Left renal pelvis (tissue), 4 donors: ENCODE measurements around the gene SLC30A2. TPM values are rescaled to one million over a fixed set of nuclear protein-coding genes. Genes with fewer than 3 reads are reported as not detected.

ENCODE experiments used
- DNase-seq, 4 donors: peaks; one replicate each; pipeline ENCODE4 v3.0.0-alpha.2; 2013; ENCODE audit warnings: low read depth in 4 of 4, low spot score in 3 of 4
- polyA plus RNA-seq, 4 donors: library from polyadenylated mRNA; unstranded; fragments of 120-200 nt; gene quantifications; one replicate each; pipeline ENCODE4 v1.2.1, GENCODE V29; 2013; ENCODE audit not compliant: insufficient read length in 4 of 4

Gene SLC30A2
- polyA plus RNA-seq, 4 donors, result 0.37 to 5.3 (median 3.6) TPM

DNA sequence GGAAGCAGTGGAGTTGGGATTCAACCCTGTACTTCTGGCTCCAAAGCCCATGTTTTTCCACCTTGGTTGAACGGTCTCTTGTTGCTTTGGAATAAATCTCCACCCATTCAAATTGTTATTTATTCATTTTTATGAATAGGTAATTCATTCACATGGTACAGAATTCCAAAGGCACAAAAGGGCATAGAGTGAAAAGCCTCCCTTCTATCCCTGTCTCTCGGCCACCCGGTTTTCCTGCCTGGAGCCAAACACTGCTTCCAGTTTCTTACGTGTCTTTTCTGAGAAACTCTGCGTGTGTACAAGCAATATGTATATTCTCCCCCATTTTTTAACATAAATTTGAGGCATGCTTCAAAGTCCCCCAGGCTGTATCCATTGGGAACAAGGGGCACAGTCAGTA lies 20.4 kb downstream of the SLC30A2 start:
- DNase-seq, result no peak

DNA sequence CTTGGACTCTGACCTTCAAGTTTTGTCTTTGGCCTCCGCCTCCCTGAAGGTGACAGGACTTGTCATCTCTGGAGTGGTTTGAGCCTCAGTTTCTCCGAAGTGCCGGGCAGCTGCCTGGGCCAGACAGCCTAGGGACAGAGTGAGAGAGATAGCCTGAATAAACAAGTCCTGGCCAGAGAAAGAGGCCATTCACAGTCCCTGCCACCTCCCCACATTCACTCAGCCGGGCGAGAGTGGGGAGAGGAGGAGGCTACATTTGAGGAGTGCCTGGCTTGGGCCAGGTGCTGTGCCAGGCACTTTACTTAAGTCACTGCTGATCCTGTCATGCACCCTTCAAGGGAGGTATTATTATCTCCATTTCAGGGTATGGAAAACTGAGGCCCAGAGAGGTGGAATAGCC lies 20.9 kb downstream of the SLC30A2 start:
- DNase-seq, result no peak

DNA sequence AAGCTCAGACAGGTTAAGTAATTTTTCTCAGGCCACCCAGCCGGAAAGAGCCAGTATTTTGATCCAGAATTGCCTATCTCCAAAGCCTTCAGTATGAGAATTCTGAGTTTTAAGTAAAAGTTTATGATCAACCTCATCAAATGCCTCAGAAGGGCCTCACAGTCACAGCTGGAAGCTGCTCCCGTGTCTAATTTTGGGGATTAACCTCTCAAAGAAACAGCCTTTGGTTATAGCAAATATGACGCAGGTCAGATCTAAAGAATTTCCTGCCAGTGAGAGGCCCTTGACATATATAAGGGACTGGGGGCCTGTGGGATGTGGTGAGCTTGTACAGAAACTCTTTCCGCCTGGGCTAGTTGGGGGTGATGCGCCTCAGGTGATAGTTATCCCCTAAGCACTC lies 22.1 kb downstream of the SLC30A2 start:
- DNase-seq, result no peak

DNA sequence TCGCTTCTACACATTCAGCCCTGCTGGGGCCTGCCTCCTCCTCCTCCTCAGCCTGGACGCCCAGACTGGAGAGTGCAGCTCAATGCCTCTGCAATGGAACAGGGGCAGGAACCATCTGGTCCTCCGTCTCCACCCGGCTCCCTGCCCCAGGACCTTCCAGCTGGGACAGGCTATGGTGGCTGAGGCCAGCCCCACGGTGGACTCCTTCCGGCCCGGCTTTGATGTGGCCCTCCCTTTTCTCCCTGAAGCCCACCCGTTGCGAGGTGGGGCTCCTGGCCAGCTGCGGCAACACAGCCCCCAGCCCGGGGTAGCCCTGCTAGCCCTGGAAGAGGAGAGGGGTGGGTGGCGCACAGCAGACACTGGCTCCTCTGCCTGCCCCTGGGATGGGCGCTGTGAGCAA lies 22.9 kb downstream of the SLC30A2 start:
- DNase-seq, result no peak

DNA sequence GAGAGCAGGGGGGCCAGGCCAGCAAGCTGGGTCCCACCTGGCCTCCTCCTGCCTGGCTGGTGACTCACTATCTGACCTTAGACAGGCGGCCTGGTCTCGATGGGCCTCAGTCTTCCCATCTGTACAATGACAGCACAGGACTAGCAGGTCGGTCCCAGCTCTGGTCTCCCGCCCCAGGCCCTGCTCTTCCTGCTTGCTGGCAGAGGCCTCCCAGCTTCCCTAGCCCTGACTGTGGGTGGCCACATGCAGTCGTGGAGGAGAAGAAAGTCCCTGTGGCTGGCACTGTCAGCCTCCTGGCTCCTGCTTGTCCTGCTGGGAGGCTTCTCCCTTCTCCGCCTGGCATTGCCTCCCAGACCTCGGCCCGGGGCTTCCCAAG lies 23.5 kb downstream of the SLC30A2 start:
- no peak for DNase-seq

DNA sequence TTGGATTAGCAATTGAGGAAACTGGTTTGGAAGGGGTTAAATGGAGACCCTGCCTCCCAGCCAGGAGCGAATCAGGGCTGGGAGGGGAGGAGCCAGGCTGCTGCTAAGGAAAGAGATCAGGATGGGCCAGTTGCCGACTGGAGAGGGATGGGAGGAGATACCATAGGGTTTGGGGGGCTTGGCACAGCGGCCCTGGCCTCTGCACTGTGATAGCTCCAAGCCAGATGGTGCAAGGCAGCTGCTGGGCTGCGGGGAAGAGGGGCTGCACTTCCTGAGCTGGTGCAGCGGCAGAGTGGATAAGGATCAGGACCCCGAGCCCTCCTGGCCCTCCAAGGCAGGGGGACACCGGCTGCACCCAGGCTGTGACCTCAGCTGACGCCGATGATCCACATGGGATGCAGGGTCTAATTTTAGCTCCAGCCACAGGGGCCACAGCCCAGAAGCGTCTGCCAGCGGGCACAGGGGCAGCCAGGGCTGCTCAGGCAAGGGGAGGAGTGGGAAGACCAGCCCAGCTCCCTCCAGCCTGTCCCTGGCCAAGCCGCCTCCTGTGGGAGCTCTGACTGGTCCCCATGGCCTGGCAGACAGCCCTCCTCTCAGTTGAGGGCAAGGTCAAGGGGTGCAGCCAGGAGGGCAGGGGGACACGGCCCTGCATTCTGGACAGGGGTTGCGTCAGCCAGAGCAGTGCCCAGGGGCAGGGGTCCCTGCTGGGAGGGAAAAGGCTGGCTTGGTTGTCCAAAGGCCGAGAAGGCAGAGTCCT lies 24.1 kb downstream of the SLC30A2 start, which contains the start of gene EXTL1:
Gene EXTL1, plus strand, starts transcription at position 129 of the 757 bp plus-strand sequence. CDS start 872 bp downstream, outside the sequence.
- no peak for DNase-seq

DNA sequence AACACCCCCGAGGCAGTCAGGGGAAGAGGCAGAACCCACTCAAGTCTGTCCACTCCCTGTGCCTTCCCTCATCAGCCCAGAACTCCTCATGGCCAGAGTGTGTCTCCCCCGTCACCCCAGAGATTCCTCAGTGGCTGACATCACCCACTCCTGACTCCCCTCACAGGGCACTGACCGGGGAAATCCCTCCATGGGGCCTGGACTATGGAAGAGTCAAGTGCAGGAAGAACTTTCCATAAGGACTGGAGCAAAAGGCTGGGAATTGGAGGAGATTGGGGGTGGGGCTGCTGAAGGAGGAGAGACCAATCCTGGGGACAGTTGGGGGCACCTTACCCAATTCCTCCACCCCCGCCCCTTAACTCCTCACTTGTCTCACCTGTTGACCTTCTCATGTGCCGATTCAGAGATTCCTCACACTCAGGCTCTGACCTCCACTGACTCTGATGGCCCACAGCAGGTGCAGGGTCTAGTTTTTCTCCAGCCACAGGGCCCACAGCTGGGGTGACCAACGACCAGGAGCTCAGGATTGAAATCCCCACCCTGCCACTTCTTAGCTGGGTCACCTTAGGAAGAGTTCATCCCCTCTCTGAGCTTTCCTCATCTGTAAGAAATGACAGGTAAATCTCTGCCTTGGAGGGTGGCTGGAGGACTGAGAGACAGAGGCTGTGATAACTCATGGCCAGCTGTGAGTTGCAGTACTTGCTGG lies 24.8 kb downstream of the SLC30A2 start:
- no peak for DNase-seq

DNA sequence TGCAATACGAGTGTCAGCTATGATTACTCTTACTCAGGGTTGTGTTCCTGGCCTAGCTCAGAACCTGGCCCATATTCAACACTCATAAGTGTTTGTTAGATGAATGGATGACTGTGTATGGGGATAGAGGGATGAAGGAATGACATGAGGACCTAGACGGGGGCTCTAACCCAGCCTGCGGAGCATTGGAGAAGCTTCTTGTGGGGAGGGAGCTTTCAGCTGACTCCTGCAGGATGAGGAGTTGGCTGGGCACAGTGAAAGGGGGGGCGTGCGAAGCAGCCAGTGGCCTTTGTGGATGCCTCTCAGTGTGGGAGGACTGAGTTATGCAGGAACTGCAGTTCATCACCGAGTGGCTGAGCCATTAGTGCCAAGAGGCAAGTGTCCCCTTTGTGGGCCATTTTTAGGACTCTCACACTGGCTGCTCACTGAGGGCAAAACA lies 25.6 kb downstream of the SLC30A2 start:
- DNase-seq, result no peak

DNA sequence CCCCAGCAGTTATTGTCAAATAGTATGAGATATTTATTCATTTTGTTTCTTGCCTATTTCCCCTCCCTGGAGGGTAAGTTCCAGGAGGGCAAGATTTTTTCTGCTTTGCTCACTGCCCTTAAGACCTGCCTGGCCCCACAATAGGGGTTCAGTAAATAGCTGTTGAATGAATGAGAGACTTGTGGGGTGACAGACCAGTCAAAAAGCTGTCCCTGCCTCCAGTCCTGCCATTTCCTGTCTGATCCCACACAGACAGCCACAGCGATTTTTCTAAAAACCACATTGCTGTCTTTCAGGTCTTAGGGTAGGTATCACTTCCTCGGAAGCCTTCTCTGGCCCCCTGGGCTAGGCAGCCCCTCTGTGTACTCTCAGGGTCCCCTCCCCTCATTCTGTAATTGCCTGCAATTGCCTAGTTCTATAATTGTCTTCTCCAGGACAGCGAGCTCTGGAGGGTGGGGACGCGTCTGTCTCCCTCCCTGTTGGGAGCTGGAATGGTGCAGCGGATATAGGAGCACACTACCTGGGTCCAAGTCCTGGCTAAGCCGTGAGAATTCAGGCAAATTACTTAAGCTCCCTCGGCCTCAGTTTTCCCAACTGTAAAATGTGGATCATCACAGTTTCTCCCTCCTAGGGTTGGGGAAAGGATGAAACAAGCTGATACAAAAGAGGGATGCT lies 26.1 kb downstream of the SLC30A2 start:
- no peak for DNase-seq

DNA sequence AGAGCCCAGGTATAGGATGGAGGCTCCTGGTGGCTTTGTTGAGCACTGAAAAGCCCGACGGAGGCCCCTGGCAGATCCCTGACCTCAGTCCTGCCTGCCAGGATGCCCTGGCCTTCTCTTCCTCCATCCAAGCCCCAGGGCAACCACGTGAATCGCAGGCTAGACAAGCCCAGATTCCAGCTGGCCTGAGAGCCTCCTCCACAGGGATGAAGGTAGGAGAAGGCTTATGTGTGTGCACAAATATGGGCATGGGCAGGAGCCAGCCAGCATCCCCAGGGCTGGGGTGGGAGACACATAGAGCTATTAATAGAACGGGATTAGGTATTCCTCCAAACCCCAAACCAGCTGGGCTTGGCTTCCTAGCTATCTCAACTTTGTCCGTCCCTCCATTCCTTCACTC lies 28.3 kb downstream of the SLC30A2 start:
- no peak for DNase-seq

DNA sequence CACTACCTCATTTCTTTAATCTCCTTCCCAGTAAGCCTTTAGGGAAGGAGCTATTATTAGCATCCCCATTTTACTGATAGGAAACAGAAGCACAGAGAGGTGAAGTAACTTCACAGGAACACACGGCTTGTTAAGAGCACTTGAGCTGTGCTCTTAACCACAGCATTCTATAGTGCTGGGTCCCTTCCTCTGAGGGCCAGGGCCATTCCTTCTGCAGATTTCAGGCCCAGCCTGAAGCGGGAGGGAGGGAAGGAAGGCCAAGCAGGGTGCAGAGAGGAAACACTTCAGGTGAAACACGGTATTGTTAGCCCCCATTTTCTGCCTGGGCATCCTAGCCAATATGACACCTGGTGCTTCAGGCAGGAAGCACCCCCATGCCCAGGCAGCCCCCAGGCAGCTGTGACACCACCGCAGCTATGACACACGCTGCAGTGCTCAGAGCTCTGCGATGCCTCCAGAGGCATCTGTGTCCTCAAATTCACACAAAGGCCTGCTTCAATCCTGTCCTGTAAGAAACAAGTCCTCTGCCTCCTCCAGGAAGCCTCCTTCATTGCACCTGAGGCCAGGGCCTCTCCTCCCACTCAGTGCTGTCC lies 28.9 kb downstream of the SLC30A2 start:
- DNase-seq, result no peak

DNA sequence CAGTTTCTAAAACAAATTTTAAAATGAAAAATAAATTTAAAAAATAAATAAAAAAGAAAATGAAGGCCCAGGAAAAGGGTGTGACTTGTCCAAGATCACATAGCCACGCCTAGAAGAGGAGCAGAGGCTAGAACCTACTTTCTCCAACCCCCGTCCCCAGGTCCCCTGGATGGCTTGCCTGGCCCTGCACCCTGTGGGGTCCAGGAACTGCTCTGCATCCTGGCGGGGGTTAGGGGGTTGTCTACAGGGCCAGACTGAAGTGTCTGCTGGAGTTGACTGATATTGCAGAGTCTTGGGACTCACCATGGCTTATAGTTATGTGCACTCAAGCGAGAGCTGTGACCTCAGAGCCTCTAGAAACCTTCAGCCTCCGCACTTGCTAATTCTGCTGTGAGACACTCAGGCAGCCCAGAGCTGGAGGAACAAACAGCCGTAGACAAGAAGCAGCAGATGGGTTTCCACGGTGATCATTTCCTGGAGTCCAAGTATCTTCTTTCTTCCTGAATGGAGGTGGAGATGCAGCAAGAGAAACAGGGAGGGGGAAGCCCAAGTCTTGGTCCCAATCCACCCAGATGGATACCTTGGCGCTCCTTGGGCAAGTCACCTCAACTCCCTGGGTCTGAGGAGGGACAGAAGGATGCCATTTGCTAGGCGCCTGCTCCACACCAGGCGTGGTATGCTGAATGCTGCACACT lies 29.5 kb downstream of the SLC30A2 start:
- DNase-seq, result no peak

DNA sequence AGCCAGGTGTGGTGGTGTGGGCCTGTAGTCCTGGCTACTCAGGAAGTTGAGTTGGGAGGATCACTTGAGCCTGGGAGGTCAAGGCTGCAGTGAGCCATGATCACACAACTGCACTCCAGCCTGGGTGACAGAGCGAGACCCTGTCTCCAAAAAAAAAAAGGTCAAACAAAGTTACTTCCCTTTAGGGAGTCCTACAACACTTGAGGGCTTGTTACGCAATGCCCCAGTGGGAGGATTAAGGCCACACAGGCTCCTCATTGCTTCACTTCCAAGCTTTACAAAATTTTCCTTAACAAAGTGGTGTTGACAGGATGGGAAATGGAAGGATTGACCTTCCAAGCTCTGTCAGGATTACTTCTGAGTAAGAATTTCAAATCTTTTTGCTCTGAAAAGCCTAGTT lies 30.6 kb downstream of the SLC30A2 start:
- DNase-seq, result no peak

DNA sequence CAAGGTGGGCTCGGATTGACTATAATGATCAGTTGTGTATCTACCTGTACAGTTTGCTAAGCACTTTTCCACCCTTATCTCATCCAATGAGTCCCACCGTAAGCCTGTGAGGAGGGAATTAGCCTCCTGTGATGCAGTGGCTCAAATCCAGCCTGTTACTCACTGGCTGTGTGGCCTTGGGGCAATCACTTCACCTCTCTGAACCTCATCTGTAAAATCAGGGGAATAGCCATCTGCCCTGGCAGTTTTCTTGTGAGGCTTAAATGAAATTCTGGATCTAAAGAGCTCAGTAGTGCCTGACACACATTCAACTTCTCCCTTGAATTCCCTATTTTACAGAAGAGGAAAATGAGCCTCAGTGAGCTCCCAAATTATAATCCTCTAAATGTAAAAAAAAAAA lies 31.7 kb downstream of the SLC30A2 start:
- DNase-seq, result no peak

DNA sequence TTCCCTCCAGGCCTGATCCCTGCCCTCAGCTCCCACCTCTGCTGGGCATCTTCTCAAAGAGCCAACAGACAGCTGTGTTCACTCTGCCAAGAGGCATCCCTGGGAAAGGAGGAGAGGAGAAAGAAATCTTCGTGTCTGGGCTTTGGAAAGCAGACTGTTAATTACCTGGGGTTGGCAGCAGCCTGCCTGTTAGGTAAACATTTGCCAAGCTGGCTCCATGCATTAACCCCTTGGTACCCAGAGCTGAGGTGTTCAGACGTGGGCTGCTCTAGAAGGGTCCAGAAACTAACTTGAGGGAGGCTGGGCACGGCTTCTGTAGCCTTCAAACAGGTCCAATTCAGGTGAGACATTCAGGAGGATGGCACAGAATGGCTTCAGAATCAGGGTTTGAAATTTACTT lies 33.1 kb downstream of the SLC30A2 start:
- DNase-seq, result no peak

DNA sequence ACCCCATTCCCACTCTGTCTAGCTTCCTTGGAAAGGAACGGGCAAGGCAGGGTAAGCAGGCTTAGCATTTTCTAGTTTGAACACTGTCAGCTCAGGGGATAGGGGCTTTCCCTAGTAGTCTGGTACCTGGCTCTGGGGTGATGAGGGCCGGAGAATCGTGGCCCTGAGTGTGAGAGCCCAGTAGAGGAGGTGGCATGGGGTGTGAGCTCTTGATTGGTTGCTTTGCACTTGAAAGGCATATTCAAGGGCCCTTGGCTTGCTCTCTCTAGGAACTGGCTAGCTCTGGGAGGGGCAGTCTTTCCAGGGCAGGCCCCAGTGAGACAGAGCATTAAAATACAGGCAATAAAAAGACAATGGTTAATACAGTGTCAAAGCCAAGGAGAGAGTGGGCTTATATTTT lies 35.1 kb downstream of the SLC30A2 start:
- no peak for DNase-seq

DNA sequence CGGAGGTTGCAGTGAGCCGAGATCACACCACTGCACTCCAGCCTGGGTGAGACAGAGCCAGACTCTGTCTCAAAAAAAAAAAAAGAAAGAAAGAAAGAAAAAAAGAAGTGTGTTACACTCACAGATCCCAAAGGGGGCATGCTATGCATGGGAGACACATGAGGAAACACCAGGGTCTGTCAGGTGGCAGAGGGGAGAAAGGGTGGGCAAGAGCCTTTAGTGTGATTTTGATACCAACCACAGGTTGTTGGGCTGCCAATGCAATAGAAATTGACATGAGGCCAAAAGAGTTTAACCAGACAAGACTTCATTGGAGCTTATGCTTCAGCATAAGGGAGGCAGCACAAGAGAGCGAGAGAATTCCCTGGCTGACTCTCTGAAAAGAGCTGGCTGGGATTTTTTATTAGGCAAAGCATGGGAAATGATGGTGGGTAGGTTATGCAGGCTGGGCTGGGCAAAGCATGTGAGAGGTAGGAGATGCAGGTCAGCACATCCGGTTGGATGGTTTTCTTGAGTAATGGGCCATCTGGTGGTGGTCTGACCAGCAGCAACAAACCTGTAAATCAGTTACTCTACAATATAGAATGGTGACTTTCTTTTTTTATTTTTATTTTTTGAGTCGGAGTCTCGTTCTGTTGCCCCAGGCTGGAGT lies 36.0 kb downstream of the SLC30A2 start:
- no peak for DNase-seq

DNA sequence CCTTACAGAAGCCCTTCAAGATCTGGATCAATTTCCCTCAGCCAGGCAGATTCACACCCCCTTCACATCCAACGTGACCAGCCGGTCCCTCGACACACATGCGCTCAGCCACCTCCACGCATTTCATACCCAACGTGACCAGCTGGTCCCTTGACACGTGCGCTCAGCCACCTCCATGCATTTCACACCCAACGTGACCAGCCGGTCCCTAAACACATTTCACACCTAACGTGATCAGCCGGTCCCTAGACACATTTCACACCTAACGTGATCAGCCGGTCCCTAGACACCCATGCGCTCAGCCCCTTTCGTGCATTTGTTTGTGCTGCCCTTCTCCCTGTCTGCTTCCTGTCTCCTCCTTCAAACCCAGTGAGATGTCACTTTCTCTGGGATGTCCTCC lies 39.2 kb downstream of the SLC30A2 start:
- no peak for DNase-seq

DNA sequence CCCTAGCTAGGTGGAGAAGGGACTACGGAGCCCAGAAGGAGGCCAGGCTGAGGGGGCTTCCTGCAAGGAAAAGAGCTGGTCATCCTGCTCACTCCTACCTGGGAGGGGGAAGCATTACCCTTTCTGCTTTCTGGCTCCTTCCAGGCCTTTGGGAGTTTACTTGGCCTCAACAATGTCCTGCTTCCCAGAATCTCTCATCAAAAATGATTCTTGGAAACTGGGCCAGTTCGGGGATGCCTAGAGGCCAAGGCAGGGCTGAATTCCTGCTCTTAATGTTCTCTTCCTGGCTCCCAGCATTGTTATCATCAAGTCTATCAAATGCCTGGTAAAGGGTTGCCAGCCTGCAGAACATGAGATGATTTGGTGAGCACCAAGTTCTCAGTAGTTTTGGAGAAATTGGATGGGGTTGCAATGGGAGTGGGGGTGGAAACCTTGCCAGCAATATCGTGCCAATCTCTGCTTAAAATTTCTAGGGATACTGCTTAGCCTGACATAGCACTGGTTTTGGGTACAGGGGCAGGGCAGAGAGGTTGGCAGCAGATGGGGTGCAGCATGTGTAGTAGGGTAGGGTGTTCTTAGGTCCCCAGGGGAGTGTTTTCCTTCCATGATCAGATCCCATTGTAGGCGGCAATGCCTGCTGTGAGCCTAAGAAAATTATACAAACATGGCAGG lies 40.3 kb downstream of the SLC30A2 start:
- no peak for DNase-seq

DNA sequence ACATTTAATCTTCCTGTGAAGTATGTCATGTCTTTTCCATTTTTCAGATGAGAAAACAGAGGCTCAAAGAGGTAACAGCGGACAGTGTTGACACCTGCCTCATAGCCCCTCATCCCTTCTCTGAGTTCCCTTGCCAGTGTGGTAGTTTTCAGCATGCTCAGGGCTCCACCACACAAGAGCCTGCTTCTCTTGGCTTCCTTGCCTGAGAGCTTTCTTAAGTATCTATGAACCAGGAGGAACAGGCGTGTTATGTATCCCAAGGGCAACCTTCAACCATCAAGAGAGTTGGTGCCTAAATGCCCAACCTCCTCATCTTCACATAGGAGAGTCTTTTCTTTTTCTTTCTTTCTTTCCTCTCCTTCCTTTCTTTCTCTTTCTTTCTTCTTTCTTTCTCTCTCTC lies 42.2 kb downstream of the SLC30A2 start:
- no peak for DNase-seq
